Measurements from ENCODE around the gene EVC2.

Gene EVC2

GRCh38 chr4:5708449-5709206, at the start of gene EVC2:
Gene EVC2 (minus strand): TSS chr4:5708559. CDS start chr4:5708513, 46 bp downstream.
- no peak for DNase-seq (ENCODE audit: low spot score)

- no peak for DNase-seq (ENCODE audit: low spot score)
These were observed 49.6 kb upstream of the EVC2 start for GRCh38 chr4:5757954-5758353.

- no peak for DNase-seq (ENCODE audit: low spot score)
These were observed 49.2 kb upstream of the EVC2 start for GRCh38 chr4:5757536-5757935.

GRCh38 chr4:5757091-5757490, 48.7 kb upstream of the EVC2 start:
- no peak for DNase-seq (ENCODE audit: low spot score)

- DNase-seq (ENCODE audit: low spot score), result no peak
These were observed 47.9 kb upstream of the EVC2 start for GRCh38 chr4:5756271-5756670.

- no peak for DNase-seq (ENCODE audit: low spot score)
These were observed 47.3 kb upstream of the EVC2 start for GRCh38 chr4:5755679-5756078.

GRCh38 chr4:5755161-5755560, 46.8 kb upstream of the EVC2 start:
- DNase-seq (ENCODE audit: low spot score), result no peak

- no peak for DNase-seq (ENCODE audit: low spot score)
These were observed 46.1 kb upstream of the EVC2 start for GRCh38 chr4:5754529-5754881.

GRCh38 chr4:5753766-5754528, 45.6 kb upstream of the EVC2 start:
- peak; percentile 51 for DNase-seq (ENCODE audit: low spot score)

- DNase-seq (ENCODE audit: low spot score), result no peak
These were observed 45.0 kb upstream of the EVC2 start for GRCh38 chr4:5753366-5753765.

- no peak for DNase-seq (ENCODE audit: low spot score)
These were observed 44.2 kb upstream of the EVC2 start for GRCh38 chr4:5752376-5753184.

- no peak for DNase-seq (ENCODE audit: low spot score)
These were observed 43.5 kb upstream of the EVC2 start for GRCh38 chr4:5751666-5752375.

GRCh38 chr4:5750946-5751665, 42.7 kb upstream of the EVC2 start:
- no peak for DNase-seq (ENCODE audit: low spot score)

- DNase-seq (ENCODE audit: low spot score), result no peak
These were observed 41.9 kb upstream of the EVC2 start for GRCh38 chr4:5750052-5750945.

- no peak for DNase-seq (ENCODE audit: low spot score)
These were observed 41.2 kb upstream of the EVC2 start for GRCh38 chr4:5749568-5749967.

GRCh38 chr4:5747738-5748375, 39.5 kb upstream of the EVC2 start:
- DNase-seq (ENCODE audit: low spot score), result peak; percentile 16

- peak; percentile 20 for DNase-seq (ENCODE audit: low spot score)
These were observed 38.7 kb upstream of the EVC2 start for GRCh38 chr4:5746829-5747737.

- no peak for DNase-seq (ENCODE audit: low spot score)
These were observed 37.9 kb upstream of the EVC2 start for GRCh38 chr4:5746250-5746649.

- no peak for DNase-seq (ENCODE audit: low spot score)
These were observed 34.6 kb upstream of the EVC2 start for GRCh38 chr4:5742968-5743367.

Data from COLO829 (cell line).